H1 (cell line): ENCODE results near the gene SPPL3. TPM values are rescaled to one million over a fixed set of nuclear protein-coding genes. Genes with fewer than 3 reads are reported as not detected.

Source experiments
- CHD2 ChIP-seq: IDR thresholded peaks from 2 replicates; pipeline ENCODE4 v1.6.1; 2012; ENCODE audit warnings: low read length, improper control_type of control experiment
- FOSL1 ChIP-seq: IDR thresholded peaks from 2 replicates; pipeline ENCODE4 v1.6.1; 2011; ENCODE audit warnings: mild to moderate bottlenecking, low read depth, low read length, moderate library complexity; ENCODE audit not compliant: insufficient read depth
- JUN ChIP-seq: IDR thresholded peaks from 2 replicates; pipeline ENCODE4 v1.6.1; 2011; ENCODE audit warnings: low read depth, mild to moderate bottlenecking, improper control_type of control experiment, low read length
- RFX5 ChIP-seq: IDR thresholded peaks from 2 replicates; pipeline ENCODE4 v1.6.1; 2011; ENCODE audit warnings: low read depth, low read length, improper control_type of control experiment, borderline replicate concordance
- polyA plus RNA-seq, 7 experiments: library from polyadenylated mRNA; depleted of rRNA in 3 of 7; stranded (reverse) in 5 of 7; unstranded in 2 of 7; fragments of >200 nt in 5 of 7; fragments of 200-250 nt in 2 of 7; gene quantifications; 1 replicate in 5 of 7; 2 replicates in 1 of 7; 4 replicates in 1 of 7; pipeline versions ENCODE4 v1.2.1 to v1.2.3, GENCODE V29; 2011 to 2013; ENCODE audit warnings: missing spikeins in 2 of 7, mixed read lengths in 2 of 7
- total RNA-seq: library from RNA; stranded (reverse); fragmentation: NEBNext Ultra II Directional; extraction: Animal tissue kit (Norgen Biotek cat#: 25700); gene quantifications from 2 replicates; pipeline ENCODE4 v1.2.1, GENCODE V29; 2021
- TF ChIP-seq, protein P1 (sequence below): fragments of 300-600 bp; sonication (generic); IDR thresholded peaks from 2 replicates; pipeline ENCODE4 v1.7.1; 2012; ENCODE audit warnings: low read length, moderate library complexity, mild to moderate bottlenecking, inconsistent platforms; ENCODE audit not compliant: insufficient replicate concordance

Gene SPPL3
- total and polyA plus RNA-seq, 2 of the 8 experiments (the other 6 are each of a cell fraction or from before 2014, with no cell fraction given) = 27.3 to 48.4 TPM

DNA sequence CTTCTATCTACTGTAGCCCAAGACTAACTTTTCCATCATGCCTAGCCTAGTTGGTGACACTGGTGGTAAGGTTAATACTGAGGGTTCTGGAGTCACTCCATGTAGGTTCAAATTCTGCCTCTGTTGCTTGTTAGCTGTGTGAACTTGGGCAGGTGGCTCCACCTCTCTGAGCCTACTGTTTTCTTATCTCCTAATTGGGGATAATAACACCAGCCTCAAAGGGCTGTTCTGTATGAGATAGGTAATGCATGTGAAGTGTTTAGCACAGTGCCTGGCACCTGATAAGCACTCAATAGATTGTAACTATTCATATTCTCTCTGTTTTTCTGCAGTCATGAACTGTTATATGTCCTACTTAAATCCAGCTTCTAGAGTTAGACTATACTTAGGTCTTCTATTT lies 17.5 kb upstream of the SPPL3 start (continued):
- TF ChIP-seq, protein P1, sequence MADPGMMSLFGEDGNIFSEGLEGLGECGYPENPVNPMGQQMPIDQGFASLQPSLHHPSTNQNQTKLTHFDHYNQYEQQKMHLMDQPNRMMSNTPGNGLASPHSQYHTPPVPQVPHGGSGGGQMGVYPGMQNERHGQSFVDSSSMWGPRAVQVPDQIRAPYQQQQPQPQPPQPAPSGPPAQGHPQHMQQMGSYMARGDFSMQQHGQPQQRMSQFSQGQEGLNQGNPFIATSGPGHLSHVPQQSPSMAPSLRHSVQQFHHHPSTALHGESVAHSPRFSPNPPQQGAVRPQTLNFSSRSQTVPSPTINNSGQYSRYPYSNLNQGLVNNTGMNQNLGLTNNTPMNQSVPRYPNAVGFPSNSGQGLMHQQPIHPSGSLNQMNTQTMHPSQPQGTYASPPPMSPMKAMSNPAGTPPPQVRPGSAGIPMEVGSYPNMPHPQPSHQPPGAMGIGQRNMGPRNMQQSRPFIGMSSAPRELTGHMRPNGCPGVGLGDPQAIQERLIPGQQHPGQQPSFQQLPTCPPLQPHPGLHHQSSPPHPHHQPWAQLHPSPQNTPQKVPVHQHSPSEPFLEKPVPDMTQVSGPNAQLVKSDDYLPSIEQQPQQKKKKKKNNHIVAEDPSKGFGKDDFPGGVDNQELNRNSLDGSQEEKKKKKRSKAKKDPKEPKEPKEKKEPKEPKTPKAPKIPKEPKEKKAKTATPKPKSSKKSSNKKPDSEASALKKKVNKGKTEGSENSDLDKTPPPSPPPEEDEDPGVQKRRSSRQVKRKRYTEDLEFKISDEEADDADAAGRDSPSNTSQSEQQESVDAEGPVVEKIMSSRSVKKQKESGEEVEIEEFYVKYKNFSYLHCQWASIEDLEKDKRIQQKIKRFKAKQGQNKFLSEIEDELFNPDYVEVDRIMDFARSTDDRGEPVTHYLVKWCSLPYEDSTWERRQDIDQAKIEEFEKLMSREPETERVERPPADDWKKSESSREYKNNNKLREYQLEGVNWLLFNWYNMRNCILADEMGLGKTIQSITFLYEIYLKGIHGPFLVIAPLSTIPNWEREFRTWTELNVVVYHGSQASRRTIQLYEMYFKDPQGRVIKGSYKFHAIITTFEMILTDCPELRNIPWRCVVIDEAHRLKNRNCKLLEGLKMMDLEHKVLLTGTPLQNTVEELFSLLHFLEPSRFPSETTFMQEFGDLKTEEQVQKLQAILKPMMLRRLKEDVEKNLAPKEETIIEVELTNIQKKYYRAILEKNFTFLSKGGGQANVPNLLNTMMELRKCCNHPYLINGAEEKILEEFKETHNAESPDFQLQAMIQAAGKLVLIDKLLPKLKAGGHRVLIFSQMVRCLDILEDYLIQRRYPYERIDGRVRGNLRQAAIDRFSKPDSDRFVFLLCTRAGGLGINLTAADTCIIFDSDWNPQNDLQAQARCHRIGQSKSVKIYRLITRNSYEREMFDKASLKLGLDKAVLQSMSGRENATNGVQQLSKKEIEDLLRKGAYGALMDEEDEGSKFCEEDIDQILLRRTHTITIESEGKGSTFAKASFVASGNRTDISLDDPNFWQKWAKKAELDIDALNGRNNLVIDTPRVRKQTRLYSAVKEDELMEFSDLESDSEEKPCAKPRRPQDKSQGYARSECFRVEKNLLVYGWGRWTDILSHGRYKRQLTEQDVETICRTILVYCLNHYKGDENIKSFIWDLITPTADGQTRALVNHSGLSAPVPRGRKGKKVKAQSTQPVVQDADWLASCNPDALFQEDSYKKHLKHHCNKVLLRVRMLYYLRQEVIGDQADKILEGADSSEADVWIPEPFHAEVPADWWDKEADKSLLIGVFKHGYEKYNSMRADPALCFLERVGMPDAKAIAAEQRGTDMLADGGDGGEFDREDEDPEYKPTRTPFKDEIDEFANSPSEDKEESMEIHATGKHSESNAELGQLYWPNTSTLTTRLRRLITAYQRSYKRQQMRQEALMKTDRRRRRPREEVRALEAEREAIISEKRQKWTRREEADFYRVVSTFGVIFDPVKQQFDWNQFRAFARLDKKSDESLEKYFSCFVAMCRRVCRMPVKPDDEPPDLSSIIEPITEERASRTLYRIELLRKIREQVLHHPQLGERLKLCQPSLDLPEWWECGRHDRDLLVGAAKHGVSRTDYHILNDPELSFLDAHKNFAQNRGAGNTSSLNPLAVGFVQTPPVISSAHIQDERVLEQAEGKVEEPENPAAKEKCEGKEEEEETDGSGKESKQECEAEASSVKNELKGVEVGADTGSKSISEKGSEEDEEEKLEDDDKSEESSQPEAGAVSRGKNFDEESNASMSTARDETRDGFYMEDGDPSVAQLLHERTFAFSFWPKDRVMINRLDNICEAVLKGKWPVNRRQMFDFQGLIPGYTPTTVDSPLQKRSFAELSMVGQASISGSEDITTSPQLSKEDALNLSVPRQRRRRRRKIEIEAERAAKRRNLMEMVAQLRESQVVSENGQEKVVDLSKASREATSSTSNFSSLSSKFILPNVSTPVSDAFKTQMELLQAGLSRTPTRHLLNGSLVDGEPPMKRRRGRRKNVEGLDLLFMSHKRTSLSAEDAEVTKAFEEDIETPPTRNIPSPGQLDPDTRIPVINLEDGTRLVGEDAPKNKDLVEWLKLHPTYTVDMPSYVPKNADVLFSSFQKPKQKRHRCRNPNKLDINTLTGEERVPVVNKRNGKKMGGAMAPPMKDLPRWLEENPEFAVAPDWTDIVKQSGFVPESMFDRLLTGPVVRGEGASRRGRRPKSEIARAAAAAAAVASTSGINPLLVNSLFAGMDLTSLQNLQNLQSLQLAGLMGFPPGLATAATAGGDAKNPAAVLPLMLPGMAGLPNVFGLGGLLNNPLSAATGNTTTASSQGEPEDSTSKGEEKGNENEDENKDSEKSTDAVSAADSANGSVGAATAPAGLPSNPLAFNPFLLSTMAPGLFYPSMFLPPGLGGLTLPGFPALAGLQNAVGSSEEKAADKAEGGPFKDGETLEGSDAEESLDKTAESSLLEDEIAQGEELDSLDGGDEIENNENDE = no peak
- TF ChIP-seq FOSL1 (no peak), CHD2 (no peak), JUN (no peak), RFX5 (no peak)
